Activated CD8-positive, alpha-beta memory T cell treated with anti-CD3 and anti-CD28 coated beads, Interleukin-2, amount 10 ng/mL, durations not matched to agents 7 days and 5 days (primary cell): Measurements from ENCODE around the gene RPS6KB2. TPM values are rescaled to one million over a fixed set of nuclear protein-coding genes. Genes with fewer than 3 reads are reported as not detected.

Experiments
- ATAC-seq: fragments of 150-1000 bp; cut with Tn5 transposase; one replicate; pipeline ENCODE4 v1.10.0; 2021; ENCODE audit warnings: moderate library complexity
- CTCF ChIA-PET: fragments of 350-600 bp; sonication (Branson Sonifier 250); formaldehyde crosslinking; loops from one replicate; lab custom pipeline; 2021; ENCODE audit warnings: antibody characterized with exemption; lab: Charles Lee
- DNase-seq: peaks from one replicate; pipeline ENCODE4 v3.0.0-alpha.2; 2020
- H3K27ac Mint-ChIP-seq: one replicate; pipeline ENCODE4 v1.8.0; 2021; ENCODE audit warnings: mild to moderate bottlenecking, mixed read lengths
- H3K27me3 Mint-ChIP-seq: one replicate; pipeline ENCODE4 v1.8.0; 2021; ENCODE audit warnings: mixed read lengths
- H3K36me3 Mint-ChIP-seq: one replicate; pipeline ENCODE4 v1.8.0; 2021; ENCODE audit warnings: mild to moderate bottlenecking, mixed read lengths
- H3K4me1 Mint-ChIP-seq: one replicate; pipeline ENCODE4 v1.8.0; 2021; ENCODE audit warnings: mixed read lengths
- H3K4me3 Mint-ChIP-seq: one replicate; pipeline ENCODE4 v1.8.0; 2021; ENCODE audit warnings: mild to moderate bottlenecking, moderate library complexity, mixed read lengths
- H3K9me3 Mint-ChIP-seq: one replicate; pipeline ENCODE4 v1.8.0; 2022; ENCODE audit warnings: low read depth, mixed read lengths
- total RNA-seq, 2 experiments: library from RNA; stranded (reverse); gene quantifications; one replicate each; pipeline ENCODE4 v1.2.3, GENCODE V29; 2021

The RPS6KB2 gene
- total RNA-seq, 2 experiments from 2014 or later, result 63.3 to 65.0 TPM

DNA sequence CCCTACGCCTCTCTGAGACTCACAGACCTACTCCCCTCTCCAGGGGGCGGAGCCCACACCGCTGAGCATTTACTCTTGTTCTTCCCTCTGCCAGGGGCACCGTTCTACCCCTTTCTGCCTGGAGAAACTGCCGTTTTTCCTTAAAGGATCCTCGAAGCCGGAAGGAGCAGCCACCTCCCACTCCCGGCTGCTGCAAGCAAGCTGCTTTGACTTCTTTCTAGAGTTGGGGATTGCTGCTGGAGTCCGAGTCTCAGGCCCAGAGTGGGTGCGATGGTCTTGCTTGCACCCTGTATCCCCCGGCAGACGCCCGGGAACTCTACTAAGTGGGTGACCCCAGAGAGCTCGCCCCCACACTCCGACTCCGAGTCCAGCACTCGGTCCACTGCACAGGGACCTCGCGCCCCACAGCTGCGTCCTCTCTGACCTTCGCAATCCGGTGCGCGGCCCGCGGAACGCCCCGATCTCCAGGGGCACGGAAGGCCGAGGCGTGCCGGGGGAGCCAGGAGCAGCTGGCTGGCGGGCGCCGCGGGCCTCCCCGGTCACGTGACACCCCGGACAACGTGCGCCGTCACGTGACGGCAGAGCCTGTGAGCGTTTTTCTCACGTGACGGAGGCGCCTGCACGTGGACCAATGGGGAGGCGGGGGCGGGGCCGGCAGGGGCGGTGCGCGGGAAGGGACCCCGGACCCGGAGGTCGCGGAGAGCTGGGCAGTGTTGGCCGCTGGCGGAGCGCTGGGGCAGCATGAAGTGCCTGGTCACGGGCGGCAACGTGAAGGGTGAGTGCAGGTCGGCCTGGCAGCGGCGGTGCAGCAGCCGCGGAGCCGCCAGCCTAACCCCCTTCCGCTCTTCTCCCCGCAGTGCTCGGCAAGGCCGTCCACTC is 36.8 kb upstream of the RPS6KB2 start, which contains the start of gene RAD9A:
Gene RAD9A, plus strand, starts transcription at position 683 of the 879 bp plus-strand sequence. Its CDS starts 59 bp downstream, at position 742.
- H3K27me3 Mint-ChIP-seq, result no peaks in the 10 kb centered on the region
- peak; percentile 88 for ATAC-seq
- CTCF ChIA-PET, result interaction anchor here (0.8 to 32.6 kb wide), 14 partner anchors 10 to 129 kb away, joined by 3 to 1153 read pairs (median 5); partner anchors contain the start of genes CLCF1, PITPNM1, POLD4 and PPP1CA
- peak within 1 kb of the TSS; percentile 95 for H3K4me3 Mint-ChIP-seq
- H3K4me1 Mint-ChIP-seq, result peaks cover 40% of the 10 kb centered on the region
- DNase-seq, result peak; percentile 97
- peaks cover 15% of the 10 kb centered on the region for H3K36me3 Mint-ChIP-seq
- no peaks in the 10 kb centered on the region for H3K9me3 Mint-ChIP-seq
- peak within 1 kb of the TSS; percentile 80 for H3K27ac Mint-ChIP-seq

DNA sequence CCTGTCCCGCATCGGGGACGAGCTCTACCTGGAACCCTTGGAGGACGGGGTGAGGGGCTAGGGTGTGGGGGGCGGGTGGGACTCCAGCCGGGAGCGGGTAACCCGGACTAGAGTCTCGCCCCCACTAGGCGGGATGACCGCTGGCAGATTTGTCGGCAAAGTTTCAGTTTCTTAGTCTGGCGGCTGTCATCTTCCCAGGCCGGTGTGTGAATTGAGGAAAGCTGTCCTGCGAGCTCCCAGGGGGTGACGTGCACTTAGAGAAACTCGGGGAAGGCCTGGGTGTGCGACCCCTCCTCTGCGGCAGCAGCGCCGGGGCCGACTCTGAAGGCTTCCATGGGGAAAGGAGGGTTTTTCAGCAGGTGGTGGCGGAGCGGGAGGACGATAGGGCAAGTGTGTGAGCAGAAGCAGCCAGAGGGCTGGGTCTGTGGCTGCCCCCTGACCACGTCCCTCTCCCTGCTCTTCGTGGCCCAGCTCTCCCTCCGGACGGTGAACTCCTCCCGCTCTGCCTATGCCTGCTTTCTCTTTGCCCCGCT is 36.0 kb upstream of the RPS6KB2 start:
- CTCF ChIA-PET, result interaction anchor here (0.8 to 32.6 kb wide), 10 partner anchors 11 to 130 kb away, joined by 3 to 1153 read pairs (median 8); partner anchors contain the start of genes CLCF1, PITPNM1, POLD4 and PPP1CA
- H3K9me3 Mint-ChIP-seq, result no peaks in the 10 kb centered on the region
- H3K36me3 Mint-ChIP-seq, result peaks cover 19% of the 10 kb centered on the region
- ATAC-seq, result no peak
- no peak for DNase-seq
- peak overlapping the region; percentile 80 for H3K27ac Mint-ChIP-seq
- H3K4me3 Mint-ChIP-seq, result peak overlapping the region; percentile 95
- H3K4me1 Mint-ChIP-seq, result peaks cover 46% of the 10 kb centered on the region
- H3K27me3 Mint-ChIP-seq, result no peaks in the 10 kb centered on the region

DNA sequence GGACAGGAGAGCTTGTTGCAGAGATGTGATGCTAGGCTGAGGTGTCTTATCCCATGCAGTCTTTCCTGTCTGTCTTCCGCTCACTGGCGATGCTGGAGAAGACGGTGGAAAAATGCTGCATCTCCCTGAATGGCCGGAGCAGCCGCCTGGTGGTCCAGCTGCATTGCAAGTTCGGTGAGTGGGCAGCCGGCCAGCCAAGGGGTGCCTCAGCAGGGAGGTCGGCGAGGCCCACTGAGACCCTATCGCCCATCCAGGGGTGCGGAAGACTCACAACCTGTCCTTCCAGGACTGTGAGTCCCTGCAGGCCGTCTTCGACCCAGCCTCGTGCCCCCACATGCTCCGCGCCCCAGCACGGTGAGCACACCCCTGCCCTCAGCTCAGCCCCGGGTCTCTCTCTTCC is 34.9 kb upstream of the RPS6KB2 start:
- Mint-ChIP-seq H3K36me3 (peaks cover 28% of the 10 kb centered on the region), H3K4me1 (peaks cover 58% of the 10 kb centered on the region), H3K9me3 (no peaks in the 10 kb centered on the region), H3K27me3 (no peaks in the 10 kb centered on the region), H3K27ac (peak overlapping the region; percentile 37), H3K4me3 (peak overlapping the region; percentile 95)
- ATAC-seq (no peak), DNase-seq (no peak)
- CTCF ChIA-PET, result interaction anchor here (0.9 to 5.3 kb wide), 4 partner anchors 9 to 35 kb away, joined by 3 to 53 read pairs (median 4); partner anchors contain the start of genes PPP1CA and TBC1D10C

DNA sequence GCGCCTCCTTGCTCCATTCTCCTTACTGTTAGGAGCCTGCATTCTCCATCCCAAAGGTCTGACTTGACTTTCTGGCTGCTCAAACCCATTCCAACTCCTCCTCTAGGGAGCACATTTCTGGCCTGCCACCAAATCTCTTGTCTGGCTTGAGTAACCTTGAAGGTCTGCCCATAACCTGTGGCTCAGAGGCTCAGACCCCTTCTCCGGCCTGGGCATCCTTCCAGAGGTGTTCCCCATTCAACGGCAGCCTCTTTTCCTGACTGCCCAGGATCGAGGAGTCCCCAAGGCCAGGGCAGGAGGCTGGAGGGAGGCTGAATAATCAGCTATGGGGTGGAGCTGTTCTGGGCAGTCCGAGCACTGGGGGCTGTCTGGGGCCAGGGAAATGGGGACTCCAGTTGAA is 34.3 kb upstream of the RPS6KB2 start:
- CTCF ChIA-PET, result interaction anchor here (2.1 to 5.3 kb wide), 2 partner anchors 9 to 12 kb away, joined by 6 to 53 read pairs; partner anchors contain the start of genes PPP1CA and TBC1D10C
- peak overlapping the region; percentile 95 for H3K4me3 Mint-ChIP-seq
- H3K9me3 Mint-ChIP-seq, result no peaks in the 10 kb centered on the region
- peaks cover 31% of the 10 kb centered on the region for H3K36me3 Mint-ChIP-seq
- no peaks in the 10 kb centered on the region for H3K27me3 Mint-ChIP-seq
- no peak for DNase-seq
- H3K27ac Mint-ChIP-seq, result peak overlapping the region; percentile 37
- peaks cover 62% of the 10 kb centered on the region for H3K4me1 Mint-ChIP-seq
- ATAC-seq, result no peak

DNA sequence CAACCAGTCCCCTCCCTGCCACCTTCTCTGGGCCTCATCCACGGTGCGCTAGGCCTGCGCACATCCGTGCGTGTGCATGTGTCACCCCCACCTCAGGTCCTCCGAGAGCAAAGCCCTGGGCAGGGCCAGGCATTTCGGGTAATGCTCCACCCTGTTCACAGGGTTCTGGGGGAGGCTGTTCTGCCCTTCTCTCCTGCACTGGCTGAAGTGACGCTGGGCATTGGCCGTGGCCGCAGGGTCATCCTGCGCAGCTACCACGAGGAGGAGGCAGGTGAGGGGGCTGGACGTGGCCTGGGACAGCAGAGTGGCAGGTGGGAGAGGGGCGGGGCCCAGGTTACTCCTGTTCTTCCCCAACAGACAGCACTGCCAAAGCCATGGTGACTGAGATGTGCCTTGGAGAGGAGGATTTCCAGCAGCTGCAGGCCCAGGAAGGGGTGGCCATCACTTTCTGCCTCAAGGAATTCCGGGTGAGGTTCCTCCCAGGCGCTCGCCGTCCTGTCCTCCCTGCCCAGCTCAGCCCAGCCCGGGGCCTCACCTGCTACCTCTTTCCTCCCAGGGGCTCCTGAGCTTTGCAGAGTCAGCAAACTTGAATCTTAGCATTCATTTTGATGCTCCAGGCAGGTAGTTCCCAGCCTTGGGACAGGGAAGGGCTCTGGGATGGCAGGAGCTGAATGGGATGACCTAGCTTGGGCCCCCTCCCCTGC is 32.6 kb upstream of the RPS6KB2 start:
- DNase-seq, result no peak
- no peaks in the 10 kb centered on the region for H3K9me3 Mint-ChIP-seq
- H3K36me3 Mint-ChIP-seq, result peaks cover 44% of the 10 kb centered on the region
- H3K4me1 Mint-ChIP-seq, result peaks cover 66% of the 10 kb centered on the region
- no peak for ATAC-seq
- H3K27ac Mint-ChIP-seq, result peak overlapping the region; percentile 89
- CTCF ChIA-PET, result interaction anchor here (0.8 to 2.5 kb wide), 6 partner anchors 9 to 126 kb away, joined by 3 to 9 read pairs (median 4); partner anchors contain the start of genes PITPNM1, POLD4 and PTPRCAP
- H3K27me3 Mint-ChIP-seq, result no peaks in the 10 kb centered on the region
- no peak overlapping the region for H3K4me3 Mint-ChIP-seq

DNA sequence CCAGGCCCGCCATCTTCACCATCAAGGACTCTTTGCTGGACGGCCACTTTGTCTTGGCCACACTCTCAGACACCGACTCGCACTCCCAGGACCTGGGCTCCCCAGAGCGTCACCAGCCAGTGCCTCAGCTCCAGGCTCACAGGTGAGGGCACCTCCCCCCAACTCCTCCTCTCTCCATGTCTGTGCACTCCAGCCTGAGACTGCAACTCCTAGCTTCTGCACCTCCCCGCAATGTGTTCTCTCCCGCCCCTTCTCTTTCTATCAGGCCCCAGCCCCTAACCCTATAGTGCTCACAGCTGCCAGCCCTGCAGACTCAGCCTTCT is 32.1 kb upstream of the RPS6KB2 start:
- CTCF ChIA-PET, result interaction anchor here (0.8 to 2.5 kb wide), 5 partner anchors 9 to 127 kb away, joined by 3 to 9 read pairs (median 4); partner anchors contain the start of genes PITPNM1 and PTPRCAP
- no peak for DNase-seq
- Mint-ChIP-seq H3K4me1 (peaks cover 62% of the 10 kb centered on the region), H3K27me3 (no peaks in the 10 kb centered on the region), H3K27ac (peak overlapping the region; percentile 89), H3K4me3 (no peak overlapping the region), H3K9me3 (no peaks in the 10 kb centered on the region), H3K36me3 (peaks cover 47% of the 10 kb centered on the region)
- ATAC-seq, result no peak

DNA sequence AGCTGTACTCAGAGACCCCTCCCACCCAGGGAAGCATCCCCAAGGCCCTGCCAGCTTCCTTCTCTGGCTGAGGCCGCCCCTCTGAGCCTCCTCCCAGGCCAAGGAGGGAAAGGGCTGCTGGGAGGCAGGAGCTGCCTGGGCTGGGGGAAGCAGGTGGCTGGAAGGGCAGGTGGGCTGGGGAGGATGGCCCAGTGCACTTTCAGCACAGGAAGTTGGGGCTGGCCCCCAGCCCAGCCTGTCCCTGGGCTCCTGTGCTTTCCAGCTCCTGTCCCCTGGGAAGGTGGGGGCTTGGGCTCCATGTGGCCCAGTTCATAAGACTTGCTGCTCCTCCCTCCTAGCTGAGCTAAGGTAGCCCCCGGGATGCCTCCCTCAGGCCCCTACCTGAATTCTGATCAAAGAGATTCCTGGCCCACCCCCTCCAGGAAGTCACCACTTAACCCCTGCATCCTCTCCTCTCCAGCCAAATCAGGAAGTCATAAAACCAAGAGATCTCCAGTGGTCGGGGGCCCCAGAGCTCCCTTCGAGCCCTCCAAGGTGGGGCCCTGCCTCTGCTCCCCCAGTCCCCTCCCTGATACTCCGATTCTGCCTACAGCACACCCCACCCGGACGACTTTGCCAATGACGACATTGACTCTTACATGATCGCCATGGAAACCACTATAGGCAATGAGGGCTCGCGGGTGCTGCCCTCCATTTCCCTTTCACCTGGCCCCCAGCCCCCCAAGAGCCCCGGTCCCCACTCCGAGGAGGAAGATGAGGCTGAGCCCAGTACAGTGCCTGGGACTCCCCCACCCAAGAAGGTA is 31.5 kb upstream of the RPS6KB2 start:
- Mint-ChIP-seq H3K36me3 (peaks cover 47% of the 10 kb centered on the region), H3K4me1 (peaks cover 61% of the 10 kb centered on the region), H3K27me3 (no peaks in the 10 kb centered on the region), H3K4me3 (peak overlapping the region; percentile 55), H3K27ac (peak overlapping the region; percentile 89), H3K9me3 (no peaks in the 10 kb centered on the region)
- DNase-seq, result peak; percentile 57
- CTCF ChIA-PET, result interaction anchor here (0.8 to 2.5 kb wide), 6 partner anchors 8 to 127 kb away, joined by 3 to 9 read pairs (median 4); partner anchors contain the start of genes PITPNM1 and PTPRCAP
- no peak for ATAC-seq

DNA sequence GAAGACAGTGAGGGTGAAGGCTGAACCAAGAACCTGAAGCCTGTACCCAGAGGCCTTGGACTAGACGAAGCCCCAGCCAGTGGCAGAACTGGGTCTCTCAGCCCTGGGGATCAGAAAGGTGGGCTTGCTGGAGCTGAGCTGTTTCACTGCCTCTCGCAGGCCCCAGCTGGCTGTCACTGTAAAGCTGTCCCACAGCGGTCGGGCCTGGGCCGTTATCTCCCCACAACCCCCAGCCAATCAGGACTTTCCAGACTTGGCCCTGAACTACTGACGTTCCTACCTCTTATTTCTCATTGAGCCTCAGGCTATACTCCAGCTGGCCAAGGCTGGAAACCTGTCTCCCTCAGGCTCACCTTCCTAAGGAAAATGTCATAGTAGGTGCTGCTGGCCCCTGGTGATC is 30.8 kb upstream of the RPS6KB2 start:
- peaks cover 66% of the 10 kb centered on the region for H3K4me1 Mint-ChIP-seq
- peaks cover 47% of the 10 kb centered on the region for H3K36me3 Mint-ChIP-seq
- CTCF ChIA-PET, result interaction anchor here (0.7 to 2.5 kb wide), 5 partner anchors 9 to 135 kb away, joined by 3 to 9 read pairs (median 4); partner anchors contain the start of gene PTPRCAP
- no peaks in the 10 kb centered on the region for H3K9me3 Mint-ChIP-seq
- DNase-seq, result no peak
- peak overlapping the region; percentile 15 for H3K4me3 Mint-ChIP-seq
- no peaks in the 10 kb centered on the region for H3K27me3 Mint-ChIP-seq
- no peak for ATAC-seq
- peak overlapping the region; percentile 89 for H3K27ac Mint-ChIP-seq

DNA sequence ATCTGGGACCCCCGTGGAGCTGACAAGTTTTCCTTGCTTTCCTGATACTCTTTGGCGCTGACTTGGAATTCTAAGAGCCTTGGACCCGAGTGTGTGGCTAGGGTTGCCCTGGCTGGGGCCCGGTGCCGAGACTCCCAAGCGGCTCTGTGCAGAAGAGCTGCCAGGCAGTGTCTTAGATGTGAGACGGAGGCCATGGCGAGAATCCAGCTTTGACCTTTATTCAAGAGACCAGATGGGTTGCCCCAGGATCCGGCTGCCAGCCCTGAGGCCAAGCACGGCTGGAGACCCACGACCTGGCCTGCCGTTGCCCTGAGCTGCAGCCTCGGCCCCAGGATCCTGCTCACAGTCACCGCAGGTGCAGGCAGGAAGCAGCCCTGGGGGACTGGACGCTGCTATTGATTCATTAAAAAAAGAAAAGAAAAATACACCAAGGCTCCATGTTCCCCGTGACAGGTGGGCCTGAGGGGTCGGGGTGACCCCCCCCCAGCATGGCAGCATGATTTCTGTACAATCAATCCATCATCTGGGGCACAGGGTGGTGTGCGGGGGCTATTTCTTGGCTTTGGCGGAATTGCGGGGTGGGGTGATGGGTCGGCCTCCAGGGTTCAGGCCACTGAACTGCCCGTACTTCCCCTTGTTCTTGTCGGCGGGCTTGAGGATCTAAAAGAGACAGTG is 30.2 kb upstream of the RPS6KB2 start:
- CTCF ChIA-PET, result interaction anchor here (0.7 to 0.9 kb wide), 2 partner anchors 11 to 135 kb away, joined by 3 to 4 read pairs; no protein-coding TSS in a partner anchor
- H3K4me1 Mint-ChIP-seq, result peaks cover 63% of the 10 kb centered on the region
- no peak for DNase-seq
- peak overlapping the region; percentile 15 for H3K4me3 Mint-ChIP-seq
- H3K36me3 Mint-ChIP-seq, result peaks cover 45% of the 10 kb centered on the region
- H3K27me3 Mint-ChIP-seq, result no peaks in the 10 kb centered on the region
- no peaks in the 10 kb centered on the region for H3K9me3 Mint-ChIP-seq
- peak overlapping the region; percentile 89 for H3K27ac Mint-ChIP-seq
- ATAC-seq, result no peak

DNA sequence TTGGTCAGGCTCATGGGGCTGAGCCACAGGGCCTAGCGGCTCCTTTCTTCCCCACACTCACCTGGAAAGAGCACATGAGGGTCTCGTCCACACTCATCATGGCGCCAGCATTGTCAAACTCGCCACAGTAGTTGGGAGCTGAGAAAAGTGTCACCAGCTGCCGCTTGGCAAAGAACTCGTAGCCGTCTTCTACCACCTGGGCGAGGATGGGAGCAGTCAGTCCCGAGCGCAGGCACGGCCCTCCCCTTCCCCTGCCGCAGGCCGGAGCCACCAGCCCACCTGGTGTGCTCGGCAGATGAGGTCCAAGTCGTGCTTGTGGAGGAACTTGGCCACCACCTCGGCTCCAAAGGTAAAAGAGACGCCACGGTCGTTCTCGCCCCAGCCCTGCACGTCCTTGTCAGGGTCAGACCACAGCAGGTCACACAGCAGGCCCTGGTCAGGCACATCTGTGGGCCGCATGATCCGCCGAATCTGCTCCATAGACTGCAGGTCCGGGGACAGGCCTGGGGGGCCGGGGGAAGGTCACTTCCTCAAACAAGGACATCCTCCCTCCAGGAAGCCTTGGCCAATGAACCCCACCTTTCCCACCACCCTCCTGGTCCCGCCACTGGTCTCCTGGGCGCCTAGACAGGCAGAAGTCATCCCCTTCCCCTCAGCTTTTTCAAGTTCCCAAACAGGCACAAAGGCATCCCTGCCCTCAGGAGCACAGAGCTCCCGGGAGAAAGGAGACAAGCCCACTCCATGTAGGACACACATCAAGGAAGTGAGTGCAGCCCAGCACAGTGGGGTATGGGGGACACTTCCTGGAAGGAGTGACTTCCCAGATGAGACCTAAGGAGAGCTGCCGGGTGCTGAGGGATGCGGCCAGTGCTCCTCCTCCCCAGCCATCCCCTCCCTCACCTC is 29.4 kb upstream of the RPS6KB2 start:
- H3K27ac Mint-ChIP-seq, result peak overlapping the region; percentile 56
- H3K36me3 Mint-ChIP-seq, result peaks cover 39% of the 10 kb centered on the region
- H3K9me3 Mint-ChIP-seq, result no peaks in the 10 kb centered on the region
- DNase-seq (no peak), ATAC-seq (no peak)
- no peaks in the 10 kb centered on the region for H3K27me3 Mint-ChIP-seq
- H3K4me3 Mint-ChIP-seq, result peak overlapping the region; percentile 28
- CTCF ChIA-PET, result no interaction called here
- peaks cover 60% of the 10 kb centered on the region for H3K4me1 Mint-ChIP-seq
